ENCODE measurements around the gene HPCAL1. TPM values are rescaled to one million over a fixed set of nuclear protein-coding genes. Genes with fewer than 3 reads are reported as not detected.

The HPCAL1 gene
- total RNA-seq, 1 donor, result 34.4 TPM

GRCh38 chr2:10308866-10309265, 6.2 kb downstream of the HPCAL1 start:
- DNase-seq (ENCODE audit: low read depth), result no peak
- no peak overlapping the region for H3K4me3 ChIP-seq (ENCODE audit: low read depth, low read length)
- TF ChIP-seq CTCF (IDR thresholded peaks at IDR 0.05; ENCODE audit: insufficient read depth, low read length), result no peak

GRCh38 chr2:10309286-10309685, 6.6 kb downstream of the HPCAL1 start:
- DNase-seq (ENCODE audit: low read depth), result no peak
- no peak for TF ChIP-seq CTCF (IDR thresholded peaks at IDR 0.05; ENCODE audit: insufficient read depth, low read length)
- H3K4me3 ChIP-seq (ENCODE audit: low read depth, low read length), result no peak overlapping the region

GRCh38 chr2:10310309-10310888, 7.7 kb downstream of the HPCAL1 start:
- no peak overlapping the region for H3K4me3 ChIP-seq (ENCODE audit: low read depth, low read length)
- DNase-seq (ENCODE audit: low read depth), result no peak
- TF ChIP-seq CTCF (IDR thresholded peaks at IDR 0.05; ENCODE audit: insufficient read depth, low read length), result no peak

GRCh38 chr2:10311736-10312135, 9.0 kb downstream of the HPCAL1 start:
- DNase-seq (ENCODE audit: low read depth), result no peak
- TF ChIP-seq CTCF (IDR thresholded peaks at IDR 0.05; ENCODE audit: insufficient read depth, low read length), result no peak
- no peak overlapping the region for H3K4me3 ChIP-seq (ENCODE audit: low read depth, low read length)

GRCh38 chr2:10312437-10312957, 9.8 kb downstream of the HPCAL1 start:
- TF ChIP-seq CTCF (IDR thresholded peaks at IDR 0.05; ENCODE audit: insufficient read depth, low read length), result no peak
- no peak overlapping the region for H3K4me3 ChIP-seq (ENCODE audit: low read depth, low read length)
- DNase-seq (ENCODE audit: low read depth), result no peak

GRCh38 chr2:10316336-10316735, 13.6 kb downstream of the HPCAL1 start:
- no peak for TF ChIP-seq CTCF (IDR thresholded peaks at IDR 0.05; ENCODE audit: insufficient read depth, low read length)
- DNase-seq (ENCODE audit: low read depth), result peak; percentile 83
- H3K4me3 ChIP-seq (ENCODE audit: low read depth, low read length), result no peak overlapping the region

GRCh38 chr2:10316860-10317259, 14.2 kb downstream of the HPCAL1 start:
- no peak for DNase-seq (ENCODE audit: low read depth)
- TF ChIP-seq CTCF (IDR thresholded peaks at IDR 0.05; ENCODE audit: insufficient read depth, low read length), result no peak
- no peak overlapping the region for H3K4me3 ChIP-seq (ENCODE audit: low read depth, low read length)

Data from fibroblast of the aortic adventitia (primary cell).